Loucy (cell line): ENCODE measurements around the gene KRTAP20-3.

ENCODE experiments used
- EZH2phosphoT487 ChIP-seq: fragments of 200-600 bp; IDR thresholded peaks from 2 replicates; pipeline ENCODE4 v1.6.1; 2018; ENCODE audit warnings: antibody characterized with exemption, mild to moderate bottlenecking, moderate library complexity, borderline replicate concordance
- TF ChIP-seq, protein P1 (sequence below): fragments of 200-600 bp; sonication (generic); conservative IDR thresholded peaks from 2 replicates; pipeline ENCODE4 v1.5.1; 2014; ENCODE audit warnings: mild to moderate bottlenecking, antibody characterized with exemption, low read length

DNA sequence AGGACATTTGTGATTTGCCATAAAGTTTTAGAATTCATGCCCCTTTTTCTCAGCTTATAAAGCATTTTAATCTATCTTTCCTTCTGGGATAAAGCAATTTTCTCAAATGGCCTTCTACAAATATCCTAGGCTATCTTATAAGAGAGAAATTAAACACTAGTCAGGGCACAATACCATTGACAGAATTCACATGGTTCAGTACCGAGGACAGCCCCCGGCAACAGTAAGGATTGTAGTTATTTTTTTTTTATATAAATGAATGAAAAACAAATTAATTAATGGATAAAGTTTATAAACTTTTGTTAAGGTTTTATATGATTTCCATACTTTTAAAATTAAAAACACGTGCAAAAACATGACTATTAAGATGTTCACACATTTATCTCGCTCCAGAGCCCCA, 14.6 kb upstream of the KRTAP20-3 start:
- TF ChIP-seq, protein P1, sequence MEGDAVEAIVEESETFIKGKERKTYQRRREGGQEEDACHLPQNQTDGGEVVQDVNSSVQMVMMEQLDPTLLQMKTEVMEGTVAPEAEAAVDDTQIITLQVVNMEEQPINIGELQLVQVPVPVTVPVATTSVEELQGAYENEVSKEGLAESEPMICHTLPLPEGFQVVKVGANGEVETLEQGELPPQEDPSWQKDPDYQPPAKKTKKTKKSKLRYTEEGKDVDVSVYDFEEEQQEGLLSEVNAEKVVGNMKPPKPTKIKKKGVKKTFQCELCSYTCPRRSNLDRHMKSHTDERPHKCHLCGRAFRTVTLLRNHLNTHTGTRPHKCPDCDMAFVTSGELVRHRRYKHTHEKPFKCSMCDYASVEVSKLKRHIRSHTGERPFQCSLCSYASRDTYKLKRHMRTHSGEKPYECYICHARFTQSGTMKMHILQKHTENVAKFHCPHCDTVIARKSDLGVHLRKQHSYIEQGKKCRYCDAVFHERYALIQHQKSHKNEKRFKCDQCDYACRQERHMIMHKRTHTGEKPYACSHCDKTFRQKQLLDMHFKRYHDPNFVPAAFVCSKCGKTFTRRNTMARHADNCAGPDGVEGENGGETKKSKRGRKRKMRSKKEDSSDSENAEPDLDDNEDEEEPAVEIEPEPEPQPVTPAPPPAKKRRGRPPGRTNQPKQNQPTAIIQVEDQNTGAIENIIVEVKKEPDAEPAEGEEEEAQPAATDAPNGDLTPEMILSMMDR: no peak
- TF ChIP-seq EZH2phosphoT487: no peak
